ENCODE data around the gene CASZ1. TPM values are rescaled to one million over a fixed set of nuclear protein-coding genes. Genes with fewer than 3 reads are reported as not detected.

The CASZ1 gene
- total RNA-seq, 1 donor: 0.09 TPM

DNA sequence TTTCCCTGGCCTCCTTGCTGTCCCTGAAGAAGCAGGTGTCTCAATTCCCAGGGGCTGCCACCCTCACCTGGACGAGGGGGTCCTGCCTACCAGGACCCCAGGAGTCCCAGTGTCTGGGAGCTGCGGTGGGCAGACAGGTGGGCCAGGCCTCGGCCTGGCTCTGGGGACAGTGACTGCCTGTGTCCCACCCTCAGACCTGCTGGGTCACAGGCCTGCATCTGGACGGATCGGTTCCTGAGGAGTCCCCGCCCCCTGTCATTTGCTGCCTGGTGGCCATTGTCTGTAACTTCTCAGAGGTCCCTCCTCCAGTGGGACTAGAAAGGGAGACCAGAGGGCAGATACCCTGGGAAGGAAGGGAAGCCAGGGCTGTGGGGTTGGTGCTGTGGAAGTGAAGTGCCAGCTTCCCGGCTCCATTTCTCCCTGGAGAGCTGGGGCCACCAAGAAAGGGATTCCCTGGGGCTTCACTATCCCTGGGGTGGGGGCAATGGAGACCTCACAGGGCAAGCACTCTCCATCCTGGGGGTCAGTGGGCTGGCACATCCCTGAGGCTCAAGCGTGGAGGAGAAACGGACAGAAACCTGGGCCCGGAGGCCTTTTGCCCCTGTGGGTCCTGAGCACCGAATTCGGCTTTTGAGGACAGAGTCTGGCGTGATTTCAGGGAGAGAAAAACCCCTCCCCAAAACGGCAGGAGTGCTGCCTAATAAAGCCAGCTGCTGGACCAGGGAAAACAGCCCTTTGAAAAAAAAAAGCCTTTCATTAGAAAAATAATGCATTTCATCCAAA is 164.4 kb downstream of the CASZ1 start:
- TF ChIP-seq, protein P1, sequence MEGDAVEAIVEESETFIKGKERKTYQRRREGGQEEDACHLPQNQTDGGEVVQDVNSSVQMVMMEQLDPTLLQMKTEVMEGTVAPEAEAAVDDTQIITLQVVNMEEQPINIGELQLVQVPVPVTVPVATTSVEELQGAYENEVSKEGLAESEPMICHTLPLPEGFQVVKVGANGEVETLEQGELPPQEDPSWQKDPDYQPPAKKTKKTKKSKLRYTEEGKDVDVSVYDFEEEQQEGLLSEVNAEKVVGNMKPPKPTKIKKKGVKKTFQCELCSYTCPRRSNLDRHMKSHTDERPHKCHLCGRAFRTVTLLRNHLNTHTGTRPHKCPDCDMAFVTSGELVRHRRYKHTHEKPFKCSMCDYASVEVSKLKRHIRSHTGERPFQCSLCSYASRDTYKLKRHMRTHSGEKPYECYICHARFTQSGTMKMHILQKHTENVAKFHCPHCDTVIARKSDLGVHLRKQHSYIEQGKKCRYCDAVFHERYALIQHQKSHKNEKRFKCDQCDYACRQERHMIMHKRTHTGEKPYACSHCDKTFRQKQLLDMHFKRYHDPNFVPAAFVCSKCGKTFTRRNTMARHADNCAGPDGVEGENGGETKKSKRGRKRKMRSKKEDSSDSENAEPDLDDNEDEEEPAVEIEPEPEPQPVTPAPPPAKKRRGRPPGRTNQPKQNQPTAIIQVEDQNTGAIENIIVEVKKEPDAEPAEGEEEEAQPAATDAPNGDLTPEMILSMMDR (IDR thresholded peaks at IDR 0.05; ENCODE audit: insufficient read depth, low read length): no peak
- H3K4me3 ChIP-seq (ENCODE audit: low read depth, low read length): no peak overlapping the region
- DNase-seq (ENCODE audit: low read depth): no peak

DNA sequence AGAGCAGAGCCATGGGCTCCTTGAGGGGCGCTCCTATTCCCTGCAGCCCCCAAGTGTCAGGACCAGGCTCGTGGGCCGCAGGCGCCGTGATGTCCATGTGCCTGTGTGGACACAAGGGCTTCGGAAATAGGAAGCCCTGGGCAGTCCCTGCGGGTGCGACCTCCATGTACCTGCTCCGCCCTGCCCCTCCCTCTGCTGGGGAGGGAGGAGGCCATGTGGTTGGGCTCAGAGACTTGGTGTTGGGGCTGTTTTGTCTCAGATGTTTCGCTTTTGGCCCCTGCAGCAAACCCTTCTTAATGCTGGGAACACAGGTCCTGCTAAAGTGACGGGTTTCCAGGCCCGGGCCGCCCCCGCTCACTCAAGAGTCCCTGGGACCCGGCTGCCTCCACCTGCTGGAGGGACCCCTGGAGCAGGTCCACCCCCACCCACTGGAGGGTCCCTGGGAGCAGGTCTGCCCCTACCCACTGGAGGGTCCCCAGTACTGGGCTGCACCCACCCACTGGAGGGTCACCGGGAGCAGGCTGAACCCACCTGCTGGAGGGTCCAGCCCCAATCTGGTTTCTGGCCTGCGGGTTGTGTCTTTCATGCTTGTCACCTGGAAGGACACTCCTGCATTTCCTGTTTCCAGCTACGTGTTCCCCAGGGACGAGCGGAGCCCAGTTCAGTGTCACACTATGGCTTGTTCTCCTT is 165.2 kb downstream of the CASZ1 start:
- DNase-seq (ENCODE audit: low read depth): no peak
- no peak overlapping the region for H3K4me3 ChIP-seq (ENCODE audit: low read depth, low read length)
- TF ChIP-seq, protein P1 (IDR thresholded peaks at IDR 0.05; ENCODE audit: insufficient read depth, low read length): no peak

DNA sequence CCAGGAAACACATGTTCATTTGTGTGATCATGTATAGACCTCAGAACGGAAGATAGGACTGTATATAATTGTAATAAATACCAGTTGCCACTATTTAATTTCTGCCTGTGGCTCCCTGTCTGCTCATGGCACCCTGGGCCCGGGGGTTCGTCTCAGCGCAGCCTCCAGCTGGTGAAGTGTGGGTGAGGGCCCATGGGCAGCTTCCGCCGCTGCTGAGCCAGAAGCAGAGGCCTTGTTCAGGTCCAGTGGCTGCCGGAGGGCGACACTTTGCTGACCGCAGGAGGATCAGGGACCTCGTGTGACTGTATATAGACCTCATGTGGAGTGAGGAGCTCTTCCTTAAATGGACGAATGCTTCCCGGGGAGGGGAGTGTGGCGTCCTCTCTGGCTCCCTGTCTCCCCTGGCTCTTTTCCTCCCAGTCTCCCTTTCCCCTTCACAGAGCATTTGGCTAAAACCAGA is 165.8 kb downstream of the CASZ1 start:
- DNase-seq (ENCODE audit: low read depth): no peak
- H3K4me3 ChIP-seq (ENCODE audit: low read depth, low read length): no peak overlapping the region
- TF ChIP-seq, protein P1 (IDR thresholded peaks at IDR 0.05; ENCODE audit: insufficient read depth, low read length): no peak

DNA sequence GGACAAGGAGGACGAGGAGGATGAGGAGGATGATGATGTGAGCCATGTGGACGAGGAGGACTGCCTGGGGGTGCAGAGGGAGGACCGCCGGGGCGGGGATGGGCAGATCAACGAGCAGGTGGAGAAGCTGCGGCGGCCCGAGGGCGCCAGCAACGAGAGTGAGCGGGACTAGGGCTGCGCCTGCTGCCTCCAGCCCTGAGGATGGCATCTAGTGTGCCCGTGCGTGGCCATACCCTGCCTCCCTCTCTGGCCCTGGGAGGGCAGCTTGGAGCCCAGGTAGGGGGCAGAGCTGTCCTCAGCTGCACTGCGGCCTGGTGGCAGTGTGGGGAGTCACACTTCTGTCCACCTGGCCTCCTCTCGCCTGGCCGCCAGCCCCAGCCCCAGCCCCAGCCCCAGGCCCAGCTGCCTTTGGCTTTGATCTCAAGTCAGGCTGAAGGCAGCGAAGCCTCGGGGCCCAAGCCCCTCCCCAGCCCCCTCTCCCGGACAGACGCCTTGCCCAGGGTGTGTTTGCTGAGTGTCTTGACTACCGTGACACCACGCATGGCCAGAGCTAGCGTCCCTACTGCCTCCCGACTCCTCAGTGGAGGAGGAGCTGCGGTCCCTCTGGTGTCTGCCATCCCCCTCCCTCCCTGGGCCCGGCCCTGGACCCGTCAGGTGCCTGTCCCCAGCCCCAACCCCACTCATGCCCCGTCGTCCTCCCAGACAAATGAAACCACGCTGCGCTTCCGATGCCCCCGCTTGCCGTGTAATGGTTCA is 166.5 kb downstream of the CASZ1 start:
- TF ChIP-seq, protein P1 (IDR thresholded peaks at IDR 0.05; ENCODE audit: insufficient read depth, low read length): no peak
- no peak overlapping the region for H3K4me3 ChIP-seq (ENCODE audit: low read depth, low read length)
- DNase-seq (ENCODE audit: low read depth): no peak

DNA sequence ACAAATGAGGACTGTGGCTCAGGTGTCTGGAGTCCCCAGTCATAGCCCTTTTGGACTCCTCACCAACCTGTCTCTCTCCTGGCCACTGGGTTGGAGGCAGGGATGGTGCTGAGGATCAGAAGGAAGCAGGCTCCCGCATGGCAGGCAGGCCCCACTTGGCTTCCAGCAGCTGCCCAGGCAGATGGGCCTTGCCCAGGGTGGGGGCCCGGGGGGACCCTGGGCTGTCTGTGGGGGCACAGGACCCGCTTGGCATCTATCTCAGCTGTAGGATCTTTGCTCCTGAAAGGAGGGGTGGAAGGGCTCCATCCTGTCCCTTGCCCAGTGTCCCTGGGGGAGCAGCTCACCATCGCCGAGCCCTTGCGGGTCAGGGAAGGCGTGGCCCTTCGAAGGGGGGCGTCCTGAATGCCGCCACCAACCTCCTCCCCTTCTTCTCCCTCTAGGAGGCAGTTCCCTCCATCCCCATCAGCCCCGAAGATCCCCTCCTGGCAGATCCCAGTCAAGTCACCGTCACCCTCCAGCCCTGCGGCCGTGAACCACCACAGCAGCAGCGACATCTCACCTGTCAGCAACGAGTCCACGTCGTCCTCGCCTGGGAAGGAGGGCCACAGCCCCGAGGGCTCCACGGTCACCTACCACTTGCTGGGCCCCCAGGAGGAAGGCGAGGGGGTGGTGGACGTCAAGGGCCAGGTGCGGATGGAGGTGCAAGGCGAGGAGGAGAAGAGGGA is 167.2 kb downstream of the CASZ1 start:
- TF ChIP-seq, protein P1 (IDR thresholded peaks at IDR 0.05; ENCODE audit: insufficient read depth, low read length): no peak
- no peak overlapping the region for H3K4me3 ChIP-seq (ENCODE audit: low read depth, low read length)
- no peak for DNase-seq (ENCODE audit: low read depth)

DNA sequence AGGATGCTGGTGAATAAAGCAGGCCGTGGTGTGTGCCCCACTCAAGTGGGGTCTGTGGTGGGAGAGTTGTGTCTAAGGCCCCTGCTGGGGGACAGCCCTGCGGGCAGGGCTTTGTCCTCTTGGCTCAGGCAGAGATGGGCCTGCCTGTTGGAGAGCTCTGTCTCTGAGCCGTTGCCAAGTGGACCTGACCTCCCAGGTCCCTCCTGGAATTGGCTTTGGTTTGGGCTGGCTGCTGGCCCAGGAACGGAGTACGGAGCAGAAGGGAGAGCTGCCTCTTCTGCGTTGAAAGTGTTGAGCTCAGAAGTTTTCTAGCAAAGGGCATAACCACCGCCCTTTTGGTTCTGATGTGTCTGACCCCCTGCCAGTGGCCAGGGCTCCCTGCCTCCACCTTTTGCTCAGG is 167.8 kb downstream of the CASZ1 start:
- TF ChIP-seq, protein P1 (IDR thresholded peaks at IDR 0.05; ENCODE audit: insufficient read depth, low read length): no peak
- DNase-seq (ENCODE audit: low read depth): peak; percentile 8

More for the DNA sequence above, 167.8 kb downstream of the CASZ1 start:
- no peak overlapping the region for H3K4me3 ChIP-seq (ENCODE audit: low read depth, low read length)
